GM12892 (cell line): ENCODE results near the gene EIF5A2.

ENCODE experiments used
- DNase-seq: peaks from one replicate; pipeline ENCODE4 v3.0.0; 2011; ENCODE audit not compliant: insufficient read length
- FAIRE-seq: peaks from 2 replicates; lab custom pipeline; 2011; peaks lifted over from hg19 to GRCh38; lab: Jason Lieb, UNC
- POLR2A ChIP-seq: IDR thresholded peaks from 2 replicates; pipeline ENCODE4 v1.6.1; 2011; ENCODE audit warnings: low read depth, low read length, control low read depth
- POLR2AphosphoS5 ChIP-seq: IDR thresholded peaks from 2 replicates; pipeline ENCODE4 v1.6.1; 2011; ENCODE audit warnings: low read depth, low read length, control low read depth
- TAF1 ChIP-seq: IDR thresholded peaks from 2 replicates; pipeline ENCODE4 v1.6.1; 2011; ENCODE audit warnings: low read depth, mild to moderate bottlenecking, control low read depth, low read length, borderline replicate concordance

The EIF5A2 gene

GRCh38 chr3:170865209-170866094 is 43.0 kb downstream of the EIF5A2 start:
- FAIRE-seq: no peak
- DNase-seq: no peak

GRCh38 chr3:170864525-170865208 is 43.8 kb downstream of the EIF5A2 start:
- FAIRE-seq: no peak
- TF ChIP-seq POLR2A: peak; percentile 24; the same call in 1 of the 2 replicates
- TF ChIP-seq POLR2AphosphoS5: peak; percentile 72
- no peak for TF ChIP-seq TAF1
- no peak for DNase-seq

More at GRCh38 chr3:170865209-170866094, 43.0 kb downstream of the EIF5A2 start:
- TF ChIP-seq TAF1: no peak
- TF ChIP-seq POLR2A: no peak; the same call in 1 of the 2 replicates
- TF ChIP-seq POLR2AphosphoS5: no peak

- no peak for DNase-seq
- TF ChIP-seq POLR2AphosphoS5 (no peak), TAF1 (no peak), POLR2A (no peak)
- no peak for FAIRE-seq
Observed at GRCh38 chr3:170863816-170864215, 44.6 kb downstream of the EIF5A2 start.

- FAIRE-seq: no peak
- TF ChIP-seq POLR2A (no peak), TAF1 (no peak), POLR2AphosphoS5 (0 out of 2 replicates have a peak, but pooled peaks have one; percentile 41)
- DNase-seq: no peak
Observed at GRCh38 chr3:170862618-170863374, 45.6 kb downstream of the EIF5A2 start.

GRCh38 chr3:170858599-170858998 is 49.8 kb downstream of the EIF5A2 start:
- FAIRE-seq (no peak), DNase-seq (no peak)
- no peak for TF ChIP-seq POLR2AphosphoS5
- no peak for TF ChIP-seq POLR2A
- TF ChIP-seq TAF1: no peak

- no peak for FAIRE-seq
- no peak for TF ChIP-seq POLR2A
- TF ChIP-seq TAF1: no peak
- no peak for TF ChIP-seq POLR2AphosphoS5
- no peak for DNase-seq
Observed at GRCh38 chr3:170852324-170852723, 56.1 kb downstream of the EIF5A2 start.

GRCh38 chr3:170848292-170848917 is 60.0 kb downstream of the EIF5A2 start:
- no peak for TF ChIP-seq POLR2AphosphoS5
- no peak for TF ChIP-seq TAF1
- TF ChIP-seq POLR2A: no peak
- no peak for FAIRE-seq
- no peak for DNase-seq

- no peak for FAIRE-seq
Observed at GRCh38 chr3:170844377-170844776, 64.1 kb downstream of the EIF5A2 start.

GRCh38 chr3:170840291-170840859 is 68.1 kb downstream of the EIF5A2 start:
- DNase-seq (no peak), FAIRE-seq (no peak)
- no peak for TF ChIP-seq TAF1

More at GRCh38 chr3:170844377-170844776, 64.1 kb downstream of the EIF5A2 start:
- no peak for DNase-seq
- TF ChIP-seq POLR2AphosphoS5 (no peak), POLR2A (no peak), TAF1 (no peak)

- TF ChIP-seq POLR2A: no peak
- TF ChIP-seq POLR2AphosphoS5: no peak
- no peak for TF ChIP-seq TAF1
- no peak for DNase-seq
- FAIRE-seq: no peak
Observed at GRCh38 chr3:170839518-170840100, 68.8 kb downstream of the EIF5A2 start.
